ENCODE data around the gene AMACR. TPM values are rescaled to one million over a fixed set of nuclear protein-coding genes. Genes with fewer than 3 reads are reported as not detected.

Gene AMACR
- total and polyA plus RNA-seq, 9 of the 15 experiments (the other 6 are each of a cell fraction or from before 2014, with no cell fraction given): 0.72 to 4.6 (median 4.0) TPM

DNA sequence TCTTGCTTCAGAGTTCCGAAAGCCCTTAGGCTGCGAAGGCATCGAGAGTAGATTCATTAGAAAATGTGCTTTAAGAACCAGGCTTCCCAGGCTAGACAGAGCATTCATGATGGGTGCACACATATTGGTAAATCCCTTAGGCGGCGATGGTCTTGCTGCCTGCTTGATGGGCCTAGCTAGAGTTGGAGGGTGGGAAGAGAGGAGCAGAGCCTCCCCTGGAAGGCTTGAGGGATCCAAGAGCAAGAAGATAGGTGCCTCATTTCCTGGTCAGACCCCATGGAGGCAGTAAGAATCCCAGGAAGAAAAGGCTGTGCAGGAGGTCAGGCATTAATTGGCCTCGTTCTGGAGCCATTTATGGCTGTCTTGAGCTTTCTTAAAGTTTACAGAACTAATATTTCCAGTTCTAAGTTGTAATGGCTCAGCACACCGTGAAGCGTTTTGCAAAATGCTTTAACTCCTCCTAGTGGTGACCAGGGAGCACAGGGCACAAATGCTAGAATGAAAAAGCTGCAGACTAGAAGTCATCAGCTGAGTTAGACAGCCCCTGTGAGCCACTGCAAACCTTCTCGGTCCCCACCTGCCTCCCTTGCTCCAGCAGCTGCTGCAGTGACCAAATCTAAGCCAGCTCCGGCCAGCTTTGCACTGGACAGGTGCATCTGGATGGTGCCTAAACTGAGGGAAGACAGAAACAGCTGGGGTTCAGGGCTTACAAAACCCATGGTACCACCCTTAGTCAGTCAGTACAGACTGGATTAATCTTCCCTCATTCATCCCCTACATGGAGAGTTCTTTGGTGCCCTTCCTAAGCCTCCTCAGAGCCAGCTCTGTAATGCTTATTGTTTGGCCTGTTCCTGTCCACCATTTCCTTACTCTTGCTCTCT, 38.0 kb downstream of the AMACR start:
- ATAC-seq (peak; percentile 94), FAIRE-seq (peak; percentile 65), DNase-seq (ENCODE audit: extremely low read depth in 1 of 4, low spot score in 3 of 4) (peak in 2 of 4 experiments; percentile 34 to 43)
- BruUV-seq (replicated peaks): no TSS peak
- intact Hi-C loops (cut with micrococcal nuclease): no loop called here
- ChIA-PET POLR2A (interaction anchor here (0.6 to 1.0 kb wide), 2 partner anchors 9 to 189 kb away, joined by 3 to 4 read pairs; no protein-coding TSS in a partner anchor), CTCF (ENCODE audit: low intra/inter-chr PET ratio) (interaction anchor here (1.4 kb wide), 1 partner anchor 534 kb away, joined by 5 read pairs; no protein-coding TSS in a partner anchor)
- in situ Hi-C loops (cut with MboI): no loop called here
- Histone ChIP-seq H3K27ac (ENCODE audit: extremely low read depth, low read depth, low read length) (no peak overlapping the region), H3K9me3 (replicated peaks; ENCODE audit: control insufficient read depth, insufficient read depth, low read depth, low read length) (no peaks in the 10 kb centered on the region), H3K27me3 (ENCODE audit: control insufficient read depth in 2 of 2, insufficient read depth in 2 of 2, low read length in 2 of 2) (peaks cover 5 to 10% of the 10 kb centered on the region in 2 experiments; a peak in 4 of 5 replicates), H3K79me2 (ENCODE audit: control insufficient read depth, insufficient read depth, low read length) (no peaks in the 10 kb centered on the region), H3K36me3 (ENCODE audit: control insufficient read depth, insufficient read depth, low read length) (no peaks in the 10 kb centered on the region), H3K4me1 (replicated peaks in 1 of 2; ENCODE audit: control insufficient read depth in 2 of 2, insufficient read depth in 2 of 2, low read length in 2 of 2) (no peaks in the 10 kb centered on the region), H2AFZ (ENCODE audit: low read depth, low read length) (peak overlapping the region; percentile 73), H3K9me1 (ENCODE audit: control insufficient read depth, insufficient read depth, low read length) (no peaks in the 10 kb centered on the region), H3K9ac (ENCODE audit: insufficient read depth in 1 of 2, low read depth in 2 of 2, low read length in 2 of 2) (0 out of 4 replicates have a peak overlapping the region, but pooled peaks of 1 of the 2 experiments have one; percentile 23), H3K4me2 (ENCODE audit: insufficient read depth, low read length) (no peak overlapping the region), H3K4me3 (no peak overlapping the region), H4K20me1 (replicated peaks; ENCODE audit: control insufficient read depth, insufficient read depth, low read length) (no peaks in the 10 kb centered on the region)
- 2% methylated on average over 10 of the region's 10 CpGs for WGBS (ENCODE audit: insufficient coverage, low coverage, missing lambda C conversion rate)
- TF ChIP-seq NFIX (CRISPR knock-in tag; IDR thresholded peaks at IDR 0.05; ENCODE audit: low read depth): no peak
- no peak for TF ChIP-seq MXD1 (CRISPR knock-in tag; IDR thresholded peaks at IDR 0.05; ENCODE audit: borderline replicate concordance, poor library complexity, severe bottlenecking)
- peak; percentile 50 to 72 for TF ChIP-seq RAD21 (CRISPR knock-in tag; conservative IDR thresholded peaks at IDR 0.05 in 1 of 2, IDR thresholded peaks at IDR 0.05 in 1 of 2)
- TF ChIP-seq ZNF3 (CRISPR knock-in tag; IDR thresholded peaks at IDR 0.05): no peak
- TF ChIP-seq, protein P1, sequence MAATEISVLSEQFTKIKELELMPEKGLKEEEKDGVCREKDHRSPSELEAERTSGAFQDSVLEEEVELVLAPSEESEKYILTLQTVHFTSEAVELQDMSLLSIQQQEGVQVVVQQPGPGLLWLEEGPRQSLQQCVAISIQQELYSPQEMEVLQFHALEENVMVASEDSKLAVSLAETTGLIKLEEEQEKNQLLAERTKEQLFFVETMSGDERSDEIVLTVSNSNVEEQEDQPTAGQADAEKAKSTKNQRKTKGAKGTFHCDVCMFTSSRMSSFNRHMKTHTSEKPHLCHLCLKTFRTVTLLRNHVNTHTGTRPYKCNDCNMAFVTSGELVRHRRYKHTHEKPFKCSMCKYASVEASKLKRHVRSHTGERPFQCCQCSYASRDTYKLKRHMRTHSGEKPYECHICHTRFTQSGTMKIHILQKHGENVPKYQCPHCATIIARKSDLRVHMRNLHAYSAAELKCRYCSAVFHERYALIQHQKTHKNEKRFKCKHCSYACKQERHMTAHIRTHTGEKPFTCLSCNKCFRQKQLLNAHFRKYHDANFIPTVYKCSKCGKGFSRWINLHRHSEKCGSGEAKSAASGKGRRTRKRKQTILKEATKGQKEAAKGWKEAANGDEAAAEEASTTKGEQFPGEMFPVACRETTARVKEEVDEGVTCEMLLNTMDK (IDR thresholded peaks at IDR 0.05; ENCODE audit: borderline replicate concordance, insufficient read depth, low read depth, low read length, poor library complexity, severe bottlenecking): peak; percentile 4
- no peak for TF ChIP-seq RBM22 (IDR thresholded peaks at IDR 0.05; ENCODE audit: low read depth, low read length, poor library complexity, severe bottlenecking)
- TF ChIP-seq, protein P2, sequence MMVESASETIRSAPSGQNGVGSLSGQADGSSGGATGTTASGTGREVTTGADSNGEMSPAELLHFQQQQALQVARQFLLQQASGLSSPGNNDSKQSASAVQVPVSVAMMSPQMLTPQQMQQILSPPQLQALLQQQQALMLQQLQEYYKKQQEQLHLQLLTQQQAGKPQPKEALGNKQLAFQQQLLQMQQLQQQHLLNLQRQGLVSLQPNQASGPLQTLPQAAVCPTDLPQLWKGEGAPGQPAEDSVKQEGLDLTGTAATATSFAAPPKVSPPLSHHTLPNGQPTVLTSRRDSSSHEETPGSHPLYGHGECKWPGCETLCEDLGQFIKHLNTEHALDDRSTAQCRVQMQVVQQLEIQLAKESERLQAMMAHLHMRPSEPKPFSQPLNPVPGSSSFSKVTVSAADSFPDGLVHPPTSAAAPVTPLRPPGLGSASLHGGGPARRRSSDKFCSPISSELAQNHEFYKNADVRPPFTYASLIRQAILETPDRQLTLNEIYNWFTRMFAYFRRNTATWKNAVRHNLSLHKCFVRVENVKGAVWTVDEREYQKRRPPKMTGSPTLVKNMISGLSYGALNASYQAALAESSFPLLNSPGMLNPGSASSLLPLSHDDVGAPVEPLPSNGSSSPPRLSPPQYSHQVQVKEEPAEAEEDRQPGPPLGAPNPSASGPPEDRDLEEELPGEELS (CRISPR knock-in tag; IDR thresholded peaks at IDR 0.05; ENCODE audit: borderline replicate concordance): no peak
- TF ChIP-seq CBX5 (IDR thresholded peaks at IDR 0.05; ENCODE audit: borderline replicate concordance, low read depth): no peak
- TF ChIP-seq ARID4B (CRISPR knock-in tag; IDR thresholded peaks at IDR 0.05): no peak

Measured in K562 (cell line).